ENCODE data around the gene MARCHF10.

The MARCHF10 gene

DNA sequence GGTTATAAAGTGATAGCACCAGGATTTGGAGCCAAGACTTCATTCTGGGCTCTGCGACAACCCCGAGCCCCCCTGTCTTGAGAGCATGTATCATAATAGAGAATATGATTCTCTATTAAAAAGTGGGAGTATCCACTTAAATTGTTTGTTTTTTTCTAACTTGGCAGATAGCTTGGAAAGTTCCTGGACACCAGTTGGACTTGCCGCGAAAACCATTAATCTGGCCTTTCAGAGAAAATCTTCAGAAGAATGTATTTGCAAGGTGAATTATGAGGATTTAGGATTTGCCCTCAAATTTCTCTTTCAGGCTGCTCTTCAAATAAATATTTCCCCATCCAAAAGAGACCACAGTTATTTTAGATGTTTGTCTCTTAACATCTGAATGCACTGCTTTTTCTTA is 53.5 kb downstream of the MARCHF10 start:
- H4K91ac ChIP-seq (ENCODE audit: low read length): no peak overlapping the region
- no peak overlapping the region for H2AK5ac ChIP-seq (ENCODE audit: low read length, severe bottlenecking)
- no peak overlapping the region for H3K9ac ChIP-seq (ENCODE audit: low read length)
- H3K18ac ChIP-seq (ENCODE audit: low read depth in 1 of 2, low read length in 2 of 2): no peak overlapping the region
- no peak overlapping the region for H3K23ac ChIP-seq (ENCODE audit: low read length in 2 of 2)
- peaks cover 8% of the 10 kb centered on the region for H3K4me1 ChIP-seq (ENCODE audit: control insufficient read depth, insufficient read depth, low read depth, low read length)
- no peak overlapping the region for H3K4me3 ChIP-seq (ENCODE audit: insufficient read depth in 1 of 2, low read depth in 1 of 2, low read length in 2 of 2)
- no peak for DNase-seq
- no peak overlapping the region for H2BK120ac ChIP-seq (ENCODE audit: low read depth, low read length)
- no peak overlapping the region for H3K14ac ChIP-seq (ENCODE audit: low read length in 2 of 2)
- H3K4ac ChIP-seq (ENCODE audit: low read depth in 1 of 2, low read length in 2 of 2): no peak overlapping the region
- H3K4me2 ChIP-seq (ENCODE audit: low read length, poor library complexity, severe bottlenecking): no peak overlapping the region
- H3K9me3 ChIP-seq (ENCODE audit: control insufficient read depth, low read length): no peaks in the 10 kb centered on the region
- H3K27me3 ChIP-seq (ENCODE audit: control insufficient read depth in 1 of 2, insufficient read depth in 1 of 2, low read length in 2 of 2): peaks cover 0 to 15% of the 10 kb centered on the region in 2 experiments
- no peak overlapping the region for H2BK5ac ChIP-seq (ENCODE audit: low read depth, low read length, poor library complexity, severe bottlenecking)
- H3K79me1 ChIP-seq (replicated peaks; ENCODE audit: low read length, poor library complexity, severe bottlenecking): no peaks in the 10 kb centered on the region
- 96% methylated on average over 4 of the region's 4 CpGs for WGBS
- H3K27ac ChIP-seq (ENCODE audit: low read length, poor library complexity, severe bottlenecking): no peak overlapping the region
- no peak overlapping the region for H2BK12ac ChIP-seq (ENCODE audit: low read length in 2 of 2)
- no peak overlapping the region for H4K8ac ChIP-seq (ENCODE audit: low read length)
- H3K36me3 ChIP-seq (ENCODE audit: control insufficient read depth in 1 of 2, insufficient read depth in 2 of 2, low read depth in 1 of 2, low read length in 2 of 2): no peaks in the 10 kb centered on the region
- H2BK15ac ChIP-seq (ENCODE audit: low read depth, poor library complexity, severe bottlenecking): no peak overlapping the region
- no peak overlapping the region for H2AFZ ChIP-seq (ENCODE audit: low read depth, low read length)

DNA sequence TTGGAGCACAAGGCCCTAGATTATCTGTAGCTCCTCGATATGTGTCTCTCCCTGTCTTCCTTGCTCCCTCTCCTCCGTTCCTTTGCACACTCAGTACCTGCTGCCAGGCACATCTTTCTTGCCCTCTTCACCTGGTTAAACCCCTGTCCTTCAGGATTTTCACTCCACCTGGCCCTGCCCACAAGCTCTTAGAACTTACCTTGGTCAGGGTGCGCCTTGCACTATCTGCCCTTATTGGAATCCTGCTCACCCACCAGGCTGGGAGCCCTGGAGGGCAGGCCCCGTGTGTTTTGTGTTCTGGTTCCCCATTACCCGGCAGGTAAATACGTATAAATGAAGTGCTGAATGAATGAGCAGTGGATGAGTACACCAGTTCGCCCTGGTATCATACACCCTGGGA is 54.6 kb downstream of the MARCHF10 start:
- H2BK120ac ChIP-seq (ENCODE audit: low read depth, low read length): no peak overlapping the region
- no peak overlapping the region for H3K4me3 ChIP-seq (ENCODE audit: insufficient read depth in 1 of 2, low read depth in 1 of 2, low read length in 2 of 2)
- H3K4me1 ChIP-seq (ENCODE audit: control insufficient read depth, insufficient read depth, low read depth, low read length): peaks cover 8% of the 10 kb centered on the region
- no peak for DNase-seq
- no peaks in the 10 kb centered on the region for H3K9me3 ChIP-seq (ENCODE audit: control insufficient read depth, low read length)
- no peak overlapping the region for H3K14ac ChIP-seq (ENCODE audit: low read length in 2 of 2)
- H3K9ac ChIP-seq (ENCODE audit: low read length): no peak overlapping the region
- H2BK15ac ChIP-seq (ENCODE audit: low read depth, poor library complexity, severe bottlenecking): no peak overlapping the region
- no peaks in the 10 kb centered on the region for H3K79me1 ChIP-seq (replicated peaks; ENCODE audit: low read length, poor library complexity, severe bottlenecking)
- H4K91ac ChIP-seq (ENCODE audit: low read length): no peak overlapping the region
- no peaks in the 10 kb centered on the region for H3K36me3 ChIP-seq (ENCODE audit: control insufficient read depth in 1 of 2, insufficient read depth in 2 of 2, low read depth in 1 of 2, low read length in 2 of 2)
- H3K23ac ChIP-seq (ENCODE audit: low read length in 2 of 2): no peak overlapping the region
- H3K4me2 ChIP-seq (ENCODE audit: low read length, poor library complexity, severe bottlenecking): no peak overlapping the region
- no peak overlapping the region for H4K8ac ChIP-seq (ENCODE audit: low read length)
- H3K27me3 ChIP-seq (ENCODE audit: control insufficient read depth in 1 of 2, insufficient read depth in 1 of 2, low read length in 2 of 2): peaks cover 0 to 25% of the 10 kb centered on the region in 2 experiments
- no peak overlapping the region for H2AK5ac ChIP-seq (ENCODE audit: low read length, severe bottlenecking)
- WGBS: 92% methylated on average over 6 of the region's 7 CpGs
- no peak overlapping the region for H2BK5ac ChIP-seq (ENCODE audit: low read depth, low read length, poor library complexity, severe bottlenecking)
- H3K18ac ChIP-seq (ENCODE audit: low read depth in 1 of 2, low read length in 2 of 2): no peak overlapping the region
- H2BK12ac ChIP-seq (ENCODE audit: low read length in 2 of 2): no peak overlapping the region
- H2AFZ ChIP-seq (ENCODE audit: low read depth, low read length): no peak overlapping the region
- no peak overlapping the region for H3K4ac ChIP-seq (ENCODE audit: low read depth in 1 of 2, low read length in 2 of 2)
- no peak overlapping the region for H3K27ac ChIP-seq (ENCODE audit: low read length, poor library complexity, severe bottlenecking)

DNA sequence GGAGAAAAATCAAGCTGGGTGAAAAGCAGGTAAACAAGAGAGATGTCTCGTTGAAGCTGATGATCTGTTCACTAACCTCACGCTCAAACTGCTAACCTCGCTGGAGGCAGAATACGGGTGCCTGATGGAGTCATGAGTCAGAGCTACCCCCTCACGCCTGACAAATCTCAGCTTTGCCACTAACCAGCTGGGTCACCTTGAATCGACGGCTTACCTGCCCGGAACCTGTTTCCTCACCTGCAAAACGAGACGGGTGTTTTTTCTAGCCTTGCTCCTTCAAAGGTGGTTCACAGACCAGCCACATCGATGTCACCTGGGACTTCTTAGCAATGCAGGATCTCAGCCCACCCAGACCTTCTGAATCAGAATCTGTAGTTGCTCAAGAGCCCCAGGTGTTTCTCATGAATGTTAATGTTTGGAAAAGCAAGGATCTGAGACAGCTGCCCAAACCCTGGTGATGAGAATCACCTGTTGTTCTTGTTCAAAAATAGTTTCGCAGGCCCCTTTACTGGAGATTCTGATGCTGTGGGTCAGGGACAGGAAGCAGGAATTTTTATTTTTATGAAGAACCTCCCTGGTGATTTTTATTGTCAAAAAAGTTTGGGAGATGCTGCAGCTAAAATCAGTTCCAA is 56.9 kb downstream of the MARCHF10 start:
- Histone ChIP-seq H3K4me1 (ENCODE audit: control insufficient read depth, insufficient read depth, low read depth, low read length) (peaks cover 7% of the 10 kb centered on the region), H3K18ac (ENCODE audit: low read depth in 1 of 2, low read length in 2 of 2) (no peak overlapping the region), H3K36me3 (ENCODE audit: control insufficient read depth in 1 of 2, insufficient read depth in 2 of 2, low read depth in 1 of 2, low read length in 2 of 2) (no peaks in the 10 kb centered on the region), H4K91ac (ENCODE audit: low read length) (no peak overlapping the region), H3K4me3 (ENCODE audit: insufficient read depth in 1 of 2, low read depth in 1 of 2, low read length in 2 of 2) (no peak overlapping the region), H3K79me1 (replicated peaks; ENCODE audit: low read length, poor library complexity, severe bottlenecking) (no peaks in the 10 kb centered on the region), H3K14ac (ENCODE audit: low read length in 2 of 2) (no peak overlapping the region), H3K27me3 (ENCODE audit: control insufficient read depth in 1 of 2, insufficient read depth in 1 of 2, low read length in 2 of 2) (peaks cover 0 to 30% of the 10 kb centered on the region in 2 experiments), H2BK5ac (ENCODE audit: low read depth, low read length, poor library complexity, severe bottlenecking) (no peak overlapping the region), H3K23ac (ENCODE audit: low read length in 2 of 2) (no peak overlapping the region), H3K4me2 (ENCODE audit: low read length, poor library complexity, severe bottlenecking) (no peak overlapping the region), H2BK120ac (ENCODE audit: low read depth, low read length) (no peak overlapping the region), H3K9me3 (ENCODE audit: control insufficient read depth, low read length) (no peaks in the 10 kb centered on the region), H4K8ac (ENCODE audit: low read length) (no peak overlapping the region), H2BK12ac (ENCODE audit: low read length in 2 of 2) (no peak overlapping the region), H2AK5ac (ENCODE audit: low read length, severe bottlenecking) (no peak overlapping the region), H3K4ac (ENCODE audit: low read depth in 1 of 2, low read length in 2 of 2) (no peak overlapping the region), H3K27ac (ENCODE audit: low read length, poor library complexity, severe bottlenecking) (no peak overlapping the region), H2AFZ (ENCODE audit: low read depth, low read length) (no peak overlapping the region), H3K9ac (ENCODE audit: low read length) (no peak overlapping the region), H2BK15ac (ENCODE audit: low read depth, poor library complexity, severe bottlenecking) (no peak overlapping the region)
- 73% methylated on average over 12 of the region's 12 CpGs for WGBS
- no peak for DNase-seq

DNA sequence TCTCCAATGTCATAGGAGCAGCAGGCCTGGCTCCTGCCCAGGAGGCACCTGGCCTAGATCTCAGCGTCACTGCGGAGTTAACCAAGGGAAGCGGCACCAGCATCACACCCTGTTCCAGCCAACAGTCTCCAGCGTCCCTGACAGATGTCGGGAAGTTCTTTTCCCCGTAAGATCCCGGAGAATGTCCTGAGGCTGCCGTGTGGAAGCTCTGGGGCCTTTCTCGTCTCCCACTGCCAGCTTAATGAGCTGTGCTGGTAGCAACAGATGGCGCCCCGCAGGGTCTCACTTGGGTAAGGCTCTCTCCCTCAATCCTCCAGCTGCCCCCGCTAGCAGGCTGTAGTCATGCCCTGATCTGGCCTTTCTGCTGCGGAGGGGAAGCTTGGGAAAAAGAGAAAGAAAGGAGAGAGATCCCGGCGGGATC is 57.5 kb downstream of the MARCHF10 start:
- H2AK5ac ChIP-seq (ENCODE audit: low read length, severe bottlenecking): no peak overlapping the region
- no peak for DNase-seq
- no peaks in the 10 kb centered on the region for H3K9me3 ChIP-seq (ENCODE audit: control insufficient read depth, low read length)
- H2BK12ac ChIP-seq (ENCODE audit: low read length in 2 of 2): no peak overlapping the region
- no peak overlapping the region for H3K23ac ChIP-seq (ENCODE audit: low read length in 2 of 2)
- H3K9ac ChIP-seq (ENCODE audit: low read length): no peak overlapping the region
- H3K36me3 ChIP-seq (ENCODE audit: control insufficient read depth in 1 of 2, insufficient read depth in 2 of 2, low read depth in 1 of 2, low read length in 2 of 2): no peaks in the 10 kb centered on the region
- peaks cover 0 to 35% of the 10 kb centered on the region in 2 experiments for H3K27me3 ChIP-seq (ENCODE audit: control insufficient read depth in 1 of 2, insufficient read depth in 1 of 2, low read length in 2 of 2)
- H3K79me1 ChIP-seq (replicated peaks; ENCODE audit: low read length, poor library complexity, severe bottlenecking): no peaks in the 10 kb centered on the region
- no peak overlapping the region for H3K4ac ChIP-seq (ENCODE audit: low read depth in 1 of 2, low read length in 2 of 2)
- peaks cover 7% of the 10 kb centered on the region for H3K4me1 ChIP-seq (ENCODE audit: control insufficient read depth, insufficient read depth, low read depth, low read length)
- H4K8ac ChIP-seq (ENCODE audit: low read length): no peak overlapping the region
- no peak overlapping the region for H3K18ac ChIP-seq (ENCODE audit: low read depth in 1 of 2, low read length in 2 of 2)
- H2BK120ac ChIP-seq (ENCODE audit: low read depth, low read length): no peak overlapping the region
- H2BK15ac ChIP-seq (ENCODE audit: low read depth, poor library complexity, severe bottlenecking): no peak overlapping the region
- no peak overlapping the region for H3K14ac ChIP-seq (ENCODE audit: low read length in 2 of 2)
- H2BK5ac ChIP-seq (ENCODE audit: low read depth, low read length, poor library complexity, severe bottlenecking): no peak overlapping the region
- H2AFZ ChIP-seq (ENCODE audit: low read depth, low read length): no peak overlapping the region
- WGBS: 62% methylated on average over 15 of the region's 15 CpGs
- H3K4me2 ChIP-seq (ENCODE audit: low read length, poor library complexity, severe bottlenecking): no peak overlapping the region
- H3K4me3 ChIP-seq (ENCODE audit: insufficient read depth in 1 of 2, low read depth in 1 of 2, low read length in 2 of 2): no peak overlapping the region
- H4K91ac ChIP-seq (ENCODE audit: low read length): no peak overlapping the region
- H3K27ac ChIP-seq (ENCODE audit: low read length, poor library complexity, severe bottlenecking): no peak overlapping the region

Data from mesenchymal stem cell (in vitro differentiated cells and primary cell).